Activated CD4-positive, alpha-beta T cell treated with anti-CD3 and anti-CD28 coated beads, Interleukin-2, amount 10 ng/mL, durations not matched to agents 7 days and 5 days (primary cell): ENCODE measurements around the gene COL19A1. TPM values are rescaled to one million over a fixed set of nuclear protein-coding genes. Genes with fewer than 3 reads are reported as not detected.
"Not testable (repeated sequence)": the region's sequence is repeated elsewhere in the genome, so short reads cannot be mapped to it uniquely, and the experiment has no call there.

ENCODE experiments used
- CTCF ChIA-PET: fragments of 350-600 bp; sonication (Branson Sonifier 250); formaldehyde crosslinking; loops from one replicate; lab custom pipeline; 2021; ENCODE audit warnings: antibody characterized with exemption; lab: Charles Lee
- POLR2A ChIA-PET: fragments of 350-600 bp; sonication (Branson Sonifier 250); formaldehyde crosslinking; loops from one replicate; lab custom pipeline; 2021; ENCODE audit warnings: antibody characterized with exemption; lab: Charles Lee
- DNase-seq: peaks from one replicate; pipeline ENCODE4 v3.0.0-alpha.2; 2020
- H3K27ac Mint-ChIP-seq: one replicate; pipeline ENCODE4 v1.8.0; 2021; ENCODE audit warnings: mild to moderate bottlenecking, moderate library complexity, mixed read lengths
- H3K27me3 Mint-ChIP-seq: one replicate; pipeline ENCODE4 v1.8.0; 2021; ENCODE audit warnings: mixed read lengths
- H3K36me3 Mint-ChIP-seq: one replicate; pipeline ENCODE4 v1.8.0; 2021; ENCODE audit warnings: low read depth, mixed read lengths
- H3K4me1 Mint-ChIP-seq: one replicate; pipeline ENCODE4 v1.8.0; 2021; ENCODE audit warnings: mixed read lengths
- H3K4me3 Mint-ChIP-seq: one replicate; pipeline ENCODE4 v1.8.0; 2021; ENCODE audit warnings: mild to moderate bottlenecking, moderate library complexity, mixed read lengths
- H3K9me3 Mint-ChIP-seq: one replicate; pipeline ENCODE4 v1.8.0; 2021; ENCODE audit warnings: mixed read lengths
- total RNA-seq, 2 experiments: library from RNA; stranded (reverse); gene quantifications; one replicate each; pipeline ENCODE4 v1.2.3, GENCODE V29; 2021

The COL19A1 gene
- total RNA-seq, 2 experiments from 2014 or later: not detected

DNA sequence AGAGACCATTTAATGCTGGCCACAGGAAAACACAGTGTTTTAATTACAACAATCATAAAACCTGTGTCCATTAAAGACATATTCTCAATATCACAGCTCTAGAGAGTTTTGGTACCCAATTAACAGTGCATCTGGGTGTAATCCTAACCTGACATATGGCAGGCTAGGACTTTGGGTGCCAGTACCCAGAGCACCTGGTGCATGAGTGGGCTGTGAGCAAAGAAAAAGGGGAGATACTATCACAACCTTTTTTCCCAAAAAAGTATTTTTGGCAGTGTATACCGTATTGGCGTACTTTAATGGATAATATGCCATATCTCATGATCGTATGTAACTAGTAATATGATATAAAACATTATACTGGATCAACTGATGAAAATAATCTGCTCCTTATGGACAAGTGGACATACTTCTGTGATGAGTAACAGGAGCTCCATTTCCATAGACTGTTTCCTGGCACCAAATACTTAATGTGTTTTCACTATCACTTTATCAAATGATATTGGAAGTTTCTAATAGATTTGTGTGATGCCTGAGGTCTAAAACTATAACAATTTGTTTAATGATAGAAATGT, 91.7 kb downstream of the COL19A1 start:
- Mint-ChIP-seq H3K4me3 (no peak overlapping the region), H3K27ac (no peak overlapping the region), H3K36me3 (no peaks in the 10 kb centered on the region), H3K27me3 (peaks cover 6% of the 10 kb centered on the region), H3K9me3 (no peaks in the 10 kb centered on the region), H3K4me1 (no peaks in the 10 kb centered on the region)
- CTCF ChIA-PET: no interaction called here
- DNase-seq: no peak
- POLR2A ChIA-PET: no interaction called here

DNA sequence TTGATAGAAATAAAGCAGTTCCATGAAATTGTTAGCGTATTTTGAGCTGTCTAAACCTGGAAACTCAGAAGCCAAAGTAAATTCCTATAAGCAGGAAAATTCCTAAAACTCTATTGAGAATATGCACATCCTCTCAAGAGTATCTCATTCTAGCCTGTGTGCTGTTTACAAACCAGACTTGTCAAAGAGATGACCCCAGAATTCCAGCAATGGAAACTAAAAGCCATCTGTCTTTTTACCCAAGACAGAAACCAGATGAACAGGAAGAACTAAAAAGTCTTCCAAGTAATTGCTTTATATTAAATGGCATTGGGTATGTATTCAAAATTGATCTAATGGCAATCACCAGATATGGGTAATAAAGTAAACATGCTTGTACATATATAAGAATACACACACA, 92.6 kb downstream of the COL19A1 start:
- Mint-ChIP-seq H3K9me3 (no peaks in the 10 kb centered on the region), H3K27ac (no peak overlapping the region), H3K4me3 (no peak overlapping the region), H3K27me3 (peaks cover 3% of the 10 kb centered on the region), H3K4me1 (no peaks in the 10 kb centered on the region), H3K36me3 (no peaks in the 10 kb centered on the region)
- ChIA-PET CTCF (no interaction called here), POLR2A (no interaction called here)
- DNase-seq: no peak

DNA sequence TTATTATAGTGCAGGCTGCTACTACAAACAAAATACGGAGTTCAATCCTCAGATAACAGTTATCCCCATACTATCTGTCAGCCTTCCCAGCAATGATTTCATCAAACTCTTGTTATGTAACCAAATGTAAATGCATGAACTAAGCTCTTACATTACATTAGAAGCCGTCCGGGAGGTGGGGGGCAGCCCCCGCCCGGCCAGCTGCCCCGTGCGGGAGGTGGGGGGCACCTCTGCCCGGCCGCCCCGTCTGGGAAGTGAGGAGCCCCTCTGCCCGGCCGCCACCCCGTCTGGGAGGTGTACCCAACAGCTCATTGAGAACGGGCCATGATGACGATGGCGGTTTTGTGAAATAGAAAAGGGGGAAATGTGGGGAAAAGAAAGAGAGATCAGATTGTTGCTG, 99.6 kb downstream of the COL19A1 start:
- H3K9me3 Mint-ChIP-seq, H3K4me3 Mint-ChIP-seq, CTCF ChIA-PET: not testable (repeated sequence)

DNA sequence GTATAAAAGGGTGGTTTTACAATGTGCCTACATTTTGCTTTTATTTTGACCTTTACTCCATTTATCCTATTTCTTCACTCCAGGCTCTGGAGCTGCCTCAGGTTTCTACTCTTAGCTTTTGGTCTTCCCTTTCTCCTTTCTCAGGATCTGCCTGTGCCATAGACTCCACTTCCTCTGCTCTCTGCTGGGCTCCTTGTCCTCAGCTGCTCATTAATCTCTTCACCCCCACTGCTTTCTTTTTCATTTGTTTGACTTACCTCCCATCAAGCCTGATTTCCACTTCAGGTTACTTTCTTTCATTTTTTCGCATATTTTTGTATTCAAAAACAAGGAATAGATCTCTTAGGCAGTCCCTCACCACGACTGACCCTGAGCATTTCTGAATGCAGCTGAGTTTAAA, 106.8 kb downstream of the COL19A1 start:
- no peak overlapping the region for H3K4me3 Mint-ChIP-seq
- H3K9me3 Mint-ChIP-seq: no peaks in the 10 kb centered on the region
- no peaks in the 10 kb centered on the region for H3K36me3 Mint-ChIP-seq
- POLR2A ChIA-PET: no interaction called here
- no peak overlapping the region for H3K27ac Mint-ChIP-seq
- DNase-seq: no peak
- no peaks in the 10 kb centered on the region for H3K4me1 Mint-ChIP-seq
- no peaks in the 10 kb centered on the region for H3K27me3 Mint-ChIP-seq
- CTCF ChIA-PET: interaction anchor here (1.0 kb wide), 1 partner anchor 26 kb away, joined by 3 read pairs; no protein-coding TSS in a partner anchor

More for the DNA sequence above, 99.6 kb downstream of the COL19A1 start:
- DNase-seq, POLR2A ChIA-PET, H3K27me3 Mint-ChIP-seq, H3K27ac Mint-ChIP-seq, H3K4me1 Mint-ChIP-seq, H3K36me3 Mint-ChIP-seq: not testable (repeated sequence)

DNA sequence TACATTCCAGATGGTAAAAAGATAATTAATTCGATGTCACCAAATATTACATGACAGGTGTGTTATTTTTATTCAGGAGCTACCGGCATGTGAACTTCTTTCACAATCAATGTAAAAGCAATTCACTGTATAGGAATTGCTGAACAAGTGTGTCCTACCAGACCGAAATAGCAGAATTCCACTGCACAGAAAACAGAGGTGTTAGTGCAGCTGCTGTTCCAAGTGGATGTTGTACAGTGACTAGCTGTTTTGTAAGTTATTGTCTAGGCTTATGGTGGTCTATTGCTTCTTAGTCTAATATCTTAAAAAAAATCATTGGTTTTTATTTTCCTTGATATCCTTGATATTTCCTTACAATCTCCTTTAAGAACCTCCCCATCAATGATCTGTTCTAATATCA, 107.4 kb downstream of the COL19A1 start:
- ChIA-PET CTCF (interaction anchor here (1.0 kb wide), 1 partner anchor 26 kb away, joined by 3 read pairs; no protein-coding TSS in a partner anchor), POLR2A (no interaction called here)
- no peak for DNase-seq
- H3K4me1 Mint-ChIP-seq: no peaks in the 10 kb centered on the region
- no peaks in the 10 kb centered on the region for H3K27me3 Mint-ChIP-seq
- H3K9me3 Mint-ChIP-seq: no peaks in the 10 kb centered on the region
- no peaks in the 10 kb centered on the region for H3K36me3 Mint-ChIP-seq
- no peak overlapping the region for H3K27ac Mint-ChIP-seq
- H3K4me3 Mint-ChIP-seq: no peak overlapping the region

DNA sequence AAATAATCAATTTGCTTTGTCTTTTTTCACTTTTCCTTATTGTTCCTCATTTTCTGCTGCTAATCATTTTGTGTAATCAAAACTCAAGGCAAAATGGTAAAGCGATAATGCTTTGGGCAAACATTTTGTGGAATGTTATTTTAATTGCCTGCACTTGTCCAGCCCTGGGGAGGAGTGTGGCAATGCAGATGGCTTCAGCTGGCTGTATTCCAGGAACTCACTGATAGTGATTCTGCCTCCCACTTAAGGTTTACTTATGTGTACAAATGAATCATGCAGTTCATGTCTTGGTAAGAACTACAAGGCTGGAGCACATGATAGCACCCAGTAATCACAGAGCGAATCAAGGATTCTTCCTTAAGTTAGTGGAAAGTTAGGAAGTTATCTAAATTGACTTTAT, 107.8 kb downstream of the COL19A1 start:
- Mint-ChIP-seq H3K9me3 (no peaks in the 10 kb centered on the region), H3K4me1 (no peaks in the 10 kb centered on the region), H3K36me3 (no peaks in the 10 kb centered on the region), H3K27me3 (no peaks in the 10 kb centered on the region), H3K27ac (no peak overlapping the region), H3K4me3 (no peak overlapping the region)
- POLR2A ChIA-PET: no interaction called here
- DNase-seq: no peak
- CTCF ChIA-PET: interaction anchor here (1.0 kb wide), 1 partner anchor 27 kb away, joined by 3 read pairs; no protein-coding TSS in a partner anchor

DNA sequence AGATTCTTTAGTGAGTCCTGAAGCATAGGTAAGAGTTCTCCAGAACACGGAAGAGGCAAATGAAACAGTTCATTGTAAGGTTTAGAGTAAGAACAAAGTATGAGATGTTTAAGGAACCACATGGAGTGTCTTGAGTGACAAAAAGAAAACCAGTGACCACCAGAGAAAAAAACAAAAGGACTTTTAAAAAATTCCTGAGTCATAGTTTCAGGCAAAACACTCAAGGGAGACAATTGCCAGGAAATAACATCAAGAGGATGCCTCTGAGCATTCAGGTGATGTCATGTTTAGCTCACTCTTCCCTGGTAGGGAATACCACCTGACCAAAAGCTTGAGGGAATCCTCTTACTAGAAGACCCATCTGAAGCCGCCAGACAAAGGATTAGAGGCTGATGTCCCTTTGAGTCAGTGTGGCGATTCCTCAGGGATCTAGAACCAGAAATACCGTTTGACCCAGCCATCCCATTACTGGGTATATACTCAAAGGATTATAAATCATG, 110.3 kb downstream of the COL19A1 start:
- Mint-ChIP-seq H3K36me3 (no peaks in the 10 kb centered on the region), H3K4me1 (no peaks in the 10 kb centered on the region), H3K4me3 (no peak overlapping the region), H3K9me3 (no peaks in the 10 kb centered on the region), H3K27me3 (no peaks in the 10 kb centered on the region), H3K27ac (no peak overlapping the region)
- no peak for DNase-seq
- ChIA-PET POLR2A (no interaction called here), CTCF (no interaction called here)

DNA sequence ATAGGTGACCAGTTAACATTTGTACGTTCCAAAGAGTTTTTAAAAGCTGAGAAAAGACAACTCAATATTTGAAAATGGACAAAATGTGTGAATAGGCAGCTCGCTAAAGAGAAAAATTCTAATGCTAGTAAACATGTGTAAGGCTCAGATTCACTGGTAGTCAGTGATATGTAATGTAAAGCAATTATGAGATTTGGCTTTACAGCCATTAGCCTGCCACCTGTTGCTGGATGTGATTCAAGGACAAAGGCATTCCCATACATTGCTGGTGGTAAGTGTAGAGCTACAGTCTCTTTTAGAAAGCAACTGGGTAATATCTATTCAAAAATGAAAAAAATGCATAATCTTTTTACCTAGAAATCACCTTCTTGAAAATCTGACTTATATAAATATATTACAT, 114.3 kb downstream of the COL19A1 start:
- no peak for DNase-seq
- H3K9me3 Mint-ChIP-seq: no peaks in the 10 kb centered on the region
- H3K4me3 Mint-ChIP-seq: no peak overlapping the region
- H3K27ac Mint-ChIP-seq: no peak overlapping the region
- no peaks in the 10 kb centered on the region for H3K36me3 Mint-ChIP-seq
- H3K27me3 Mint-ChIP-seq: no peaks in the 10 kb centered on the region
- POLR2A ChIA-PET: no interaction called here
- CTCF ChIA-PET: no interaction called here
- no peaks in the 10 kb centered on the region for H3K4me1 Mint-ChIP-seq

DNA sequence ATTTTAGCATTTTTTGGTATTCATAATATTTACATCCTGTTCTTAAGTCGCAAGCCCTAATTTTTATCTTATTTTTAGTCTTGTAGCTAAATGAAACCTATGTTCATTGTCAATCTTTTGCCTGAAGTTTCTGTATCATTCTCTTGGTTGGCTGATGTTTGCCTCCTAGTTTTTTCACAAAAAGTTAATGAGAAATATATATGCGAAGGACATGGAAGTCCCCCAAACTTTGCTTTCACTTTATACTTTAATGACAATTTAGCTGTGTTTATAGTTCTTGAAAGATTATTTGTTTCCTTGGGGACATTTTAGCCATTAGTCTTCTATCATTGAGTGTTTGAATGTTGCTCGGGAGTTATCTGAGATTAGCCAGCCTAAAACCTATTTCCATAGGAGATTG, 118.2 kb downstream of the COL19A1 start:
- Mint-ChIP-seq H3K36me3 (no peaks in the 10 kb centered on the region), H3K9me3 (no peaks in the 10 kb centered on the region), H3K27ac (no peak overlapping the region), H3K4me3 (no peak overlapping the region), H3K27me3 (peaks cover 2% of the 10 kb centered on the region), H3K4me1 (no peaks in the 10 kb centered on the region)
- no peak for DNase-seq
- CTCF ChIA-PET: no interaction called here
- POLR2A ChIA-PET: no interaction called here

DNA sequence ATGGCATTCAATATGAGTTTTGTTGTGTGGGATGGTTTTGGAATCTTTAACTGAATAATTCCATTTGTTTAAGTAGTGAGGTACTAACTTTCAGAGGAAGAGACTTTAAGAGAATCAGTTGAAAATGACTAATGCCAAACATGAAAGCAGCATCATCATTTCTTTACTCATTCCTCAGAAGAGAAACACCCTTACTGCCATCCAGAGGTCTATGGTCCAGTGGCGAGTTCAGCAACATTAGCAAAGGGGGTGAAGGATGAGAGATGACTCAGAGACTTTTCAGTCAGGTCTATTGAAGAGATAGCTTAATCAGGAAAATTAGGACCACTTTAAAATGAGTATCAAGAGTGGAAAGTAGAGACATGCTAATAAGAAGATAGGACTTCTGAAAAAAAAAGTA, 118.8 kb downstream of the COL19A1 start:
- Mint-ChIP-seq H3K36me3 (no peaks in the 10 kb centered on the region), H3K9me3 (no peaks in the 10 kb centered on the region), H3K4me3 (no peak overlapping the region), H3K27ac (no peak overlapping the region), H3K27me3 (peaks cover 2% of the 10 kb centered on the region), H3K4me1 (no peaks in the 10 kb centered on the region)
- POLR2A ChIA-PET: no interaction called here
- CTCF ChIA-PET: no interaction called here
- DNase-seq: no peak

DNA sequence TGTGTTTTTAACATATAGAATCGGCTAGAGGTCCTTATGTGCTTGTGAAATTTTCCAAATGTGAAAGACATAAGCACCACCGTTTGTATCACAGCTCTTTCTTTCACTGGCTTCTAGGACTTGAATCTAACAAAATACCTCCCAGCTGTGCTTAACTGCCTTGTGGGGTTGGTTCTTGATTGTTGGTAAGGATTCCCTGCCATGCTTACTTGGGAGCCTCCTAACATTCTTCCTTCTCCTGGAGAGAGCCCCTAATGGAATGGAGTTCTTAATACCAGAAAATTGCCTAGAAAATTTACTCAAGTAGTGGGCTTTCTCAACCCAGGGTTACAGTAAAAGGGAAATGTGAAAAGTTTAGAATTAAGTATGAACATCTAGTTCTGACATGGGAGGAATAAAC, 121.2 kb downstream of the COL19A1 start:
- H3K9me3 Mint-ChIP-seq: no peaks in the 10 kb centered on the region
- H3K4me3 Mint-ChIP-seq: no peak overlapping the region
- POLR2A ChIA-PET: no interaction called here
- CTCF ChIA-PET: no interaction called here
- no peaks in the 10 kb centered on the region for H3K36me3 Mint-ChIP-seq
- peaks cover 5% of the 10 kb centered on the region for H3K27me3 Mint-ChIP-seq
- H3K4me1 Mint-ChIP-seq: no peaks in the 10 kb centered on the region
- DNase-seq: no peak
- no peak overlapping the region for H3K27ac Mint-ChIP-seq

DNA sequence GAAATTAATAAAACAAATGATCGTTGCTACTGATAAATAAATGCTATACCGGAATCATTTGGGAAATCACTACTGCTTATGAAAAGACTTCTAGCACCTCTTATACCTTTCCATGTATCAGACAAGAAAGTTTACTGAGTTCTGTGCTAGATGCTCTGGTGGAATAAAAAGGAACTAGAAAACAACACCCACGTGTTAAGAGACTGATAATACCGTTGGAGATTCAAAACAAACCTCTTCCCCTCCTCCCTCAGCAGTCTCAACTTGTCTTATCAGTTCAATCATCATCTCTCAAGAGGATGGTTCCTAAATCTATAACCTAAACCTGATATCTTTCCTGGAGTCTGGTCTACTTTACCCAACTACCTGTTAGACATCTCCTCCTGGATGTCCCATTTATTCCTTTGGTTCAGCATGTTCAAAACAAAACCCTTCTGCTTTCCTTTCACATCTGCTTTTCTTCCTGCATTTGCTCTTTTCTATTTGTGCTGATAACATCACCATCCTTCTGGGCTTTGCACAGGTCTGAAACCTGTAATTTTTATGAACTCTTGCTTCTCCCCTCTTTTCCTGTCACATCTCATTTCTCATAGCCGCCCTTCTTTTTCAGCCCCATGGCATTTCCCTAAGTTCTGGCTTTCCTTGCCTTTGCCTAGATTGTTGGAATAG, 122.2 kb downstream of the COL19A1 start:
- Mint-ChIP-seq H3K36me3 (no peaks in the 10 kb centered on the region), H3K4me3 (no peak overlapping the region), H3K4me1 (no peaks in the 10 kb centered on the region), H3K27me3 (peaks cover 5% of the 10 kb centered on the region), H3K9me3 (no peaks in the 10 kb centered on the region), H3K27ac (no peak overlapping the region)
- POLR2A ChIA-PET: no interaction called here
- no peak for DNase-seq
- CTCF ChIA-PET: no interaction called here

DNA sequence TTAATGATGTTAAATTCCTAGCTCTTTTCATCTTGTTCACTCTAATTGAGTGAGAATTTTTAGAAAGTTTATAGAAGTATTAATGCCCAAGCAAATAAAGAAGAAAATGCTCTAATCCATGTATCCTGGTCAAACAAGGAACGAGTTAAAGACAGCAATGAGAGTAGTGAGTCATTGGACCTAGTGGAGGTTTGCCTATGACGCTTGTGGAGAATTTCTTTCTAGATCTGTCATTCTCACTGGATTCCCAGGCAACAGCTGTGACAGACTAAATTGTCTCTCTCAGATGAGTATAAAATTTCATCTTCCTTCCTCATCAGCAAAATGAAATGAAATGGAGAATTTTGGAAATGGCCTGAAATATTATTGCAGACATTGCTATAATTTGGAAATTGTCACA, 127.9 kb downstream of the COL19A1 start:
- no peak overlapping the region for H3K4me3 Mint-ChIP-seq
- H3K4me1 Mint-ChIP-seq: no peaks in the 10 kb centered on the region
- H3K27me3 Mint-ChIP-seq: peaks cover 6% of the 10 kb centered on the region
- ChIA-PET POLR2A (no interaction called here), CTCF (no interaction called here)
- no peaks in the 10 kb centered on the region for H3K9me3 Mint-ChIP-seq
- no peak for DNase-seq
- no peak overlapping the region for H3K27ac Mint-ChIP-seq
- H3K36me3 Mint-ChIP-seq: no peaks in the 10 kb centered on the region

DNA sequence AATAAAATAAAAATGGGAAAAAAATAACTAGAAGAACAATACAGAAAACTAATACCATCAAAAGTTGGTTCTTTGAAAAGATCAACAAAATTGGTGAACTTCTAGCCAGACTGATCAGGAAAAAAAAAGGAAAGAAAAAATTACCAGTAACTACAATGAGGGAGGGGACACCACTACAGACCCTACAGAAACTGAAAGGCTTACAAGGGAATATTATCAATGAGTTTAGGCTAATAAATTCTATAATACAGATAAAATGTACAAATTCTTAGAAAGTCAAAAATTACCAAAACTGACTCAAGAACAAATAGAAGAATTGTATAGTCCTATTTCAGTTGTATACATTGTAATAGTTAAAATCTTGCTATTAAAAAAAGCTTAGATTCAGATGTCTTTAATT, 141.8 kb downstream of the COL19A1 start:
- Mint-ChIP-seq H3K9me3 (peaks cover 2% of the 10 kb centered on the region), H3K4me3 (no peak overlapping the region), H3K27ac (no peak overlapping the region), H3K27me3 (no peaks in the 10 kb centered on the region), H3K36me3 (no peaks in the 10 kb centered on the region), H3K4me1 (no peaks in the 10 kb centered on the region)
- no peak for DNase-seq
- ChIA-PET CTCF (no interaction called here), POLR2A (no interaction called here)
